RWPE2 (cell line): ENCODE measurements around the gene SYNPR.

Experiments
- ATAC-seq: fragments of 200-7000 bp; cut with Tn5 transposase; 3 replicates; pipeline ENCODE4 v1.9.1; 2021; ENCODE audit warnings: low read depth
- DNase-seq: peaks from one replicate; pipeline ENCODE4 v3.0.0-alpha.2; 2020; ENCODE audit warnings: low spot score
- H3K27ac ChIP-seq: fragments of 450-650 bp; 2 replicates; pipeline ENCODE4 v1.5.1; 2017; ENCODE audit warnings: mild to moderate bottlenecking; ENCODE audit not compliant: poor library complexity, severe bottlenecking
- H3K27me3 ChIP-seq: fragments of 250-450 bp; sonication (Bioruptor Pico); 2 replicates; pipeline ENCODE4 v1.5.1; 2021; ENCODE audit warnings: mild to moderate bottlenecking, moderate library complexity; ENCODE audit not compliant: insufficient read depth, poor library complexity, severe bottlenecking
- H3K36me3 ChIP-seq: fragments of 250-450 bp; sonication (Bioruptor Pico); 2 replicates; pipeline ENCODE4 v1.5.1; 2020; ENCODE audit warnings: low read depth, mild to moderate bottlenecking, moderate library complexity
- H3K4me1 ChIP-seq: fragments of 250-450 bp; sonication (Bioruptor Pico); 2 replicates; pipeline ENCODE4 v1.5.1; 2021; ENCODE audit warnings: mild to moderate bottlenecking, moderate library complexity; ENCODE audit not compliant: insufficient read depth, poor library complexity, severe bottlenecking
- H3K4me3 ChIP-seq: fragments of 250-450 bp; sonication (Bioruptor Pico); 2 replicates; pipeline ENCODE4 v1.5.1; 2021; ENCODE audit warnings: mild to moderate bottlenecking, moderate library complexity; ENCODE audit not compliant: severe bottlenecking
- H3K9me3 ChIP-seq: fragments of 250-450 bp; sonication (Bioruptor Pico); 2 replicates; pipeline ENCODE4 v1.5.1; 2021; ENCODE audit warnings: mild to moderate bottlenecking, moderate library complexity; ENCODE audit not compliant: severe bottlenecking
- CTCF ChIP-seq: fragments of 450-650 bp; IDR thresholded peaks from one replicate; pipeline ENCODE4 v1.5.1; 2017; ENCODE audit warnings: mild to moderate bottlenecking, moderate library complexity; ENCODE audit not compliant: poor library complexity, severe bottlenecking

SYNPR gene

DNA sequence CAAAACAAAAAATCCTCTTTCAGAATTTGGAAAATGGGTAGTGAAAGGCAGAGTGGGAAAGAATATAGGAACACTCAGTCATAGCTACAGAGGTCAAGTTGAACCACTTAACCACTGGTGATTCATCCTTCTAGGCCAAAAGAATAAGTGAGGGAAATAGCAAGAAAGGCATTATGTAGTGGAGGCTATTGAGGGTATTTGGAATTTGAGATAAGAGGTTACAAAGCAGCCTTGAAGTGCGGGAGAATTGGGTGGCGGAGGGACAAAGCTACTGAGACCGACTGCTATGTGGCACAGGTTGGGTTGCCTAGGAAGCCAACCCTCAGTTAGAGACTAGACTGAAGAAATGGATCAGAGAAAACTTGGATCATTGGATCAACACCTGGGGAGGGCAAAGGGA, 109.5 kb downstream of the SYNPR start:
- ATAC-seq, result 0 out of 3 replicates have a peak, but pooled peaks have one; percentile 27
- DNase-seq, result no peak
- Histone ChIP-seq H3K36me3 (no peaks in the 10 kb centered on the region), H3K4me3 (no peak overlapping the region), H3K27me3 (peaks cover 9% of the 10 kb centered on the region), H3K4me1 (no peaks in the 10 kb centered on the region), H3K27ac (no peak overlapping the region), H3K9me3 (no peaks in the 10 kb centered on the region)
- no peak for TF ChIP-seq CTCF

- H3K9me3 ChIP-seq, result no peaks in the 10 kb centered on the region
- no peak overlapping the region for H3K27ac ChIP-seq
- no peak overlapping the region for H3K4me3 ChIP-seq
- H3K36me3 ChIP-seq, result no peaks in the 10 kb centered on the region
- no peak for TF ChIP-seq CTCF
- ATAC-seq, result peak; percentile 78
- no peaks in the 10 kb centered on the region for H3K27me3 ChIP-seq
- no peaks in the 10 kb centered on the region for H3K4me1 ChIP-seq
- no peak for DNase-seq
Measured at GRCh38 chr3:63390710-63391230, 112.7 kb downstream of the SYNPR start.

GRCh38 chr3:63395960-63396359, 117.9 kb downstream of the SYNPR start:
- Histone ChIP-seq H3K27ac (no peak overlapping the region), H3K4me3 (no peak overlapping the region), H3K9me3 (no peaks in the 10 kb centered on the region), H3K27me3 (no peaks in the 10 kb centered on the region), H3K36me3 (no peaks in the 10 kb centered on the region), H3K4me1 (no peaks in the 10 kb centered on the region)
- ATAC-seq (no peak), DNase-seq (no peak)
- no peak for TF ChIP-seq CTCF

DNA sequence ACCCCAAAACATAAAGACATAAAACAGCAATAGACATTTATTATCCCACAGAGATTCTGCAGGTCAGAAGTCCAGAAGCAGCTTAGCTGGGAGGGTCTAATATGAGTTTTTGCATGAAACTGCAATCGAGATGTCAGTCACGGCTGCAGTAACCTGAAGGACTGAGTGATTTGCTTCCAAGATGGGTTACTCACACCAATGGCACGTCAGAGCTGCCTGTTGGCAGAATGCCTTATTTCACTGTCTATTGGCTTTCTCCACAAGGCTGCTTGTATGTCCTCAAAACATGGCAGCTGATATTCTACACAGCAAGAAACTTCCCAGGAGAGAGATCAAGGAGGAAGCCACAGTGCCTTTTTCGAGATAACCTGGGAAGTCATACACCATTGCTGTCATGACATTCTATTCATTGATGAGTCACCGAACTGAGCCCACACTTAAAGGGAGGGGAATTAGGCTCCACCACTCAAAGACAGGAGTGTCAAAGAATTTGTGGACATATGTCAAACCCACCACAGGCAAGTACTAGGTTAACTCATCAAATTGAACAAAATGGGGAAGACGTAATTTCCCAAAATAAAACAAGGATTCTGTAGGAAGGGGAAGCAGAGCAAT, 122.2 kb downstream of the SYNPR start:
- H3K36me3 ChIP-seq, result no peaks in the 10 kb centered on the region
- TF ChIP-seq CTCF, result no peak

DNA sequence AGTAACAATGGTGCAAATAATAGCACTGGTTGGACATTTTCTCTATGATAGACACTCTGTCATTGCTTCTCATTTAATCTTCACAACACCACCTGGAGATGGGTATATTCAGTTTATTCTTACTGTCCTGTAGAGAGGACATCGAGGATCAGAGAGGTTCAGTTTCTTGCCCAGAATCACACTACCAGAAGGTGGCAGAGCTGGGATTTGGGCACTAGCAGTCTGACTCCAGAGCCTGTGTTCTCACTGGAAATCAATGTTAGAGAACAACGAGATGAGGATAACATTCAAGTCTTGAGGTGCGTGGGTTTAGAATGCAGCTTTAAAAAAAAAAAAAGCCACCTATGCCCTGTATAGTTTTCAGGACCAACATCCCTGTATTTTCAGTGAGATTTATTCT, 127.8 kb downstream of the SYNPR start:
- H3K4me3 ChIP-seq, result no peak overlapping the region
- H3K27me3 ChIP-seq, result peaks cover 6% of the 10 kb centered on the region
- H3K4me1 ChIP-seq, result no peaks in the 10 kb centered on the region
- TF ChIP-seq CTCF, result no peak
- ATAC-seq (no peak), DNase-seq (no peak)
- no peaks in the 10 kb centered on the region for H3K36me3 ChIP-seq
- no peaks in the 10 kb centered on the region for H3K9me3 ChIP-seq
- no peak overlapping the region for H3K27ac ChIP-seq

More for the DNA sequence above, 122.2 kb downstream of the SYNPR start:
- ATAC-seq (peak; percentile 45; the same call in 2 of the 3 replicates), DNase-seq (no peak)
- no peaks in the 10 kb centered on the region for H3K4me1 ChIP-seq
- H3K9me3 ChIP-seq, result no peaks in the 10 kb centered on the region
- no peaks in the 10 kb centered on the region for H3K27me3 ChIP-seq
- no peak overlapping the region for H3K4me3 ChIP-seq
- no peak overlapping the region for H3K27ac ChIP-seq
